ENCODE data around the gene PTGER4.
"Not testable (repeated sequence)": the region's sequence is repeated elsewhere in the genome, so short reads cannot be mapped to it uniquely, and the experiment has no call there.

PTGER4 gene

GRCh38 chr5:40691894-40692293 lies 12.2 kb downstream of the PTGER4 start:
- Histone ChIP-seq H3K4me2 (ENCODE audit: insufficient read depth, low read length) (peak overlapping the region; percentile 65; the same call in 1 of the 2 replicates), H2AFZ (ENCODE audit: low read depth, low read length) (no peak overlapping the region), H4K20me1 (ENCODE audit: insufficient read depth, low read length) (peaks cover 67% of the 10 kb centered on the region), H3K27me3 (ENCODE audit: insufficient read depth, low read length, poor library complexity) (no peaks in the 10 kb centered on the region), H3K9me3 (ENCODE audit: insufficient read depth, low read length, severe bottlenecking) (no peaks in the 10 kb centered on the region), H3K4me3 (ENCODE audit: low read depth in 1 of 2, low read length in 2 of 2) (no peak overlapping the region), H3K36me3 (ENCODE audit: insufficient read depth, low read length) (peaks cover 86% of the 10 kb centered on the region), H3K79me2 (ENCODE audit: insufficient read depth, low read length) (peaks cover 82% of the 10 kb centered on the region), H3K4me1 (ENCODE audit: insufficient read depth, low read length) (peaks cover 45% of the 10 kb centered on the region), H3K27ac (ENCODE audit: low read length) (no peak overlapping the region), H3K9ac (ENCODE audit: low read depth, low read length) (no peak overlapping the region)
- TF ChIP-seq EZH2 (IDR thresholded peaks at IDR 0.05; ENCODE audit: borderline replicate concordance, low read depth, low read length, severe bottlenecking) = no peak
- DNase-seq (no peak), ATAC-seq (ENCODE audit: insufficient read depth, low read depth) (no peak)

GRCh38 chr5:40694433-40694832 lies 14.7 kb downstream of the PTGER4 start:
- Histone ChIP-seq H4K20me1 (ENCODE audit: insufficient read depth, low read length) (peaks cover 45% of the 10 kb centered on the region), H2AFZ (ENCODE audit: low read depth, low read length) (no peak overlapping the region), H3K4me1 (ENCODE audit: insufficient read depth, low read length) (peaks cover 20% of the 10 kb centered on the region), H3K79me2 (ENCODE audit: insufficient read depth, low read length) (peaks cover 57% of the 10 kb centered on the region), H3K4me3 (ENCODE audit: low read depth in 1 of 2, low read length in 2 of 2) (no peak overlapping the region), H3K36me3 (ENCODE audit: insufficient read depth, low read length) (peaks cover 63% of the 10 kb centered on the region), H3K4me2 (ENCODE audit: insufficient read depth, low read length) (no peak overlapping the region), H3K9ac (ENCODE audit: low read depth, low read length) (no peak overlapping the region), H3K27ac (ENCODE audit: low read length) (no peak overlapping the region), H3K27me3 (ENCODE audit: insufficient read depth, low read length, poor library complexity) (no peaks in the 10 kb centered on the region), H3K9me3 (ENCODE audit: insufficient read depth, low read length, severe bottlenecking) (no peaks in the 10 kb centered on the region)
- TF ChIP-seq EZH2 (IDR thresholded peaks at IDR 0.05; ENCODE audit: borderline replicate concordance, low read depth, low read length, severe bottlenecking) (no peak), CTCF (IDR thresholded peaks at IDR 0.05; ENCODE audit: borderline replicate concordance, extremely low read depth, low read length, poor library complexity, severe bottlenecking) (no peak)
- DNase-seq = no peak
- ATAC-seq (ENCODE audit: insufficient read depth, low read depth) = peak; percentile 20; the same call in 2 of the 3 replicates

GRCh38 chr5:40700116-40700782 lies 20.5 kb downstream of the PTGER4 start:
- H3K79me2 ChIP-seq (ENCODE audit: insufficient read depth, low read length) = peaks cover 7% of the 10 kb centered on the region; the same call in 1 of the 2 replicates
- H3K4me1 ChIP-seq (ENCODE audit: insufficient read depth, low read length) = no peaks in the 10 kb centered on the region
- no peak for ATAC-seq (ENCODE audit: insufficient read depth, low read depth)
- H4K20me1 ChIP-seq (ENCODE audit: insufficient read depth, low read length) = no peaks in the 10 kb centered on the region
- H3K4me3 ChIP-seq (ENCODE audit: low read depth in 1 of 2, low read length in 2 of 2) = no peak overlapping the region
- no peak overlapping the region for H3K9ac ChIP-seq (ENCODE audit: low read depth, low read length)
- no peaks in the 10 kb centered on the region for H3K27me3 ChIP-seq (ENCODE audit: insufficient read depth, low read length, poor library complexity)
- H3K4me2 ChIP-seq (ENCODE audit: insufficient read depth, low read length) = no peak overlapping the region
- no peak overlapping the region for H3K27ac ChIP-seq (ENCODE audit: low read length)
- H3K9me3 ChIP-seq (ENCODE audit: insufficient read depth, low read length, severe bottlenecking) = peaks cover 5% of the 10 kb centered on the region
- TF ChIP-seq CTCF (IDR thresholded peaks at IDR 0.05; ENCODE audit: borderline replicate concordance, extremely low read depth, low read length, poor library complexity, severe bottlenecking) (no peak), EZH2 (IDR thresholded peaks at IDR 0.05; ENCODE audit: borderline replicate concordance, low read depth, low read length, severe bottlenecking) (no peak)
- H2AFZ ChIP-seq (ENCODE audit: low read depth, low read length) = no peak overlapping the region
- H3K36me3 ChIP-seq (ENCODE audit: insufficient read depth, low read length) = peaks cover 19% of the 10 kb centered on the region
- no peak for DNase-seq

GRCh38 chr5:40702027-40702426 lies 22.3 kb downstream of the PTGER4 start:
- ATAC-seq (ENCODE audit: insufficient read depth, low read depth); H3K4me3 ChIP-seq (ENCODE audit: low read depth in 1 of 2, low read length in 2 of 2); H4K20me1 ChIP-seq (ENCODE audit: insufficient read depth, low read length); H3K4me1 ChIP-seq (ENCODE audit: insufficient read depth, low read length); H3K27ac ChIP-seq (ENCODE audit: low read length); H3K9ac ChIP-seq (ENCODE audit: low read depth, low read length); DNase-seq; H3K79me2 ChIP-seq (ENCODE audit: insufficient read depth, low read length); H3K4me2 ChIP-seq (ENCODE audit: insufficient read depth, low read length); H2AFZ ChIP-seq (ENCODE audit: low read depth, low read length); H3K27me3 ChIP-seq (ENCODE audit: insufficient read depth, low read length, poor library complexity); H3K9me3 ChIP-seq (ENCODE audit: insufficient read depth, low read length, severe bottlenecking): not testable (repeated sequence)
- peaks cover 15% of the 10 kb centered on the region for H3K36me3 ChIP-seq (ENCODE audit: insufficient read depth, low read length)

GRCh38 chr5:40705484-40705883 lies 25.8 kb downstream of the PTGER4 start:
- H3K9ac ChIP-seq (ENCODE audit: low read depth, low read length); H4K20me1 ChIP-seq (ENCODE audit: insufficient read depth, low read length); H3K27ac ChIP-seq (ENCODE audit: low read length); ATAC-seq (ENCODE audit: insufficient read depth, low read depth); H3K9me3 ChIP-seq (ENCODE audit: insufficient read depth, low read length, severe bottlenecking); DNase-seq; H3K4me3 ChIP-seq (ENCODE audit: low read depth in 1 of 2, low read length in 2 of 2); H3K4me2 ChIP-seq (ENCODE audit: insufficient read depth, low read length); H3K4me1 ChIP-seq (ENCODE audit: insufficient read depth, low read length); H3K27me3 ChIP-seq (ENCODE audit: insufficient read depth, low read length, poor library complexity); H2AFZ ChIP-seq (ENCODE audit: low read depth, low read length); H3K79me2 ChIP-seq (ENCODE audit: insufficient read depth, low read length); H3K36me3 ChIP-seq (ENCODE audit: insufficient read depth, low read length): not testable (repeated sequence)

GRCh38 chr5:40710575-40710974 lies 30.9 kb downstream of the PTGER4 start:
- not testable (repeated sequence) for H3K36me3 ChIP-seq (ENCODE audit: insufficient read depth, low read length); H3K27me3 ChIP-seq (ENCODE audit: insufficient read depth, low read length, poor library complexity); H3K4me2 ChIP-seq (ENCODE audit: insufficient read depth, low read length); H2AFZ ChIP-seq (ENCODE audit: low read depth, low read length); H3K27ac ChIP-seq (ENCODE audit: low read length); H3K4me3 ChIP-seq (ENCODE audit: low read depth in 1 of 2, low read length in 2 of 2); H3K79me2 ChIP-seq (ENCODE audit: insufficient read depth, low read length); DNase-seq; H4K20me1 ChIP-seq (ENCODE audit: insufficient read depth, low read length); H3K9me3 ChIP-seq (ENCODE audit: insufficient read depth, low read length, severe bottlenecking); H3K4me1 ChIP-seq (ENCODE audit: insufficient read depth, low read length); H3K9ac ChIP-seq (ENCODE audit: low read depth, low read length); ATAC-seq (ENCODE audit: insufficient read depth, low read depth)
